Measurements from ENCODE around the gene RIF1.
A peak's percentile ranks its signal among the peaks of the same experiment; 100 is the strongest.
"Not testable (repeated sequence)": the region's sequence is repeated elsewhere in the genome, so short reads cannot be mapped to it uniquely, and the experiment has no call there.

The RIF1 gene

GRCh38 chr2:151409601-151410484 is at the start of gene RIF1:
TSS of gene RIF1 (plus strand) at chr2:151409902. CDS start at chr2:151410424, 522 bp downstream.
- peak; percentile 98 for DNase-seq

- no peak for DNase-seq
Measured at GRCh38 chr2:151361674-151362370, 47.9 kb upstream of the RIF1 start.

- no peak for DNase-seq
Measured at GRCh38 chr2:151363709-151364108, 46.0 kb upstream of the RIF1 start.

- no peak for DNase-seq
Measured at GRCh38 chr2:151367571-151367970, 42.1 kb upstream of the RIF1 start.

- no peak for DNase-seq
Measured at GRCh38 chr2:151374436-151374835, 35.3 kb upstream of the RIF1 start.

GRCh38 chr2:151379169-151379568 is 30.5 kb upstream of the RIF1 start:
- DNase-seq, result no peak

GRCh38 chr2:151380580-151381235 is 29.0 kb upstream of the RIF1 start:
- no peak for DNase-seq

- DNase-seq, result peak; percentile 62
Measured at GRCh38 chr2:151381266-151381665, 28.4 kb upstream of the RIF1 start.

- DNase-seq, result no peak
Measured at GRCh38 chr2:151388011-151388410, 21.7 kb upstream of the RIF1 start.

GRCh38 chr2:151391436-151391835 is 18.3 kb upstream of the RIF1 start:
- no peak for DNase-seq

GRCh38 chr2:151394509-151394908 is 15.2 kb upstream of the RIF1 start:
- no peak for DNase-seq

GRCh38 chr2:151395509-151396374 is 14.0 kb upstream of the RIF1 start:
- no peak for DNase-seq

GRCh38 chr2:151399981-151400380 is 9.7 kb upstream of the RIF1 start:
- no peak for DNase-seq

- DNase-seq, result no peak
Measured at GRCh38 chr2:151401149-151401548, 8.6 kb upstream of the RIF1 start.

- DNase-seq, result no peak
Measured at GRCh38 chr2:151403914-151404313, 5.8 kb upstream of the RIF1 start.

- no peak for DNase-seq
Measured at GRCh38 chr2:151405376-151405775, 4.3 kb upstream of the RIF1 start.

GRCh38 chr2:151407281-151407680 is 2.4 kb upstream of the RIF1 start:
- DNase-seq, result no peak

- no peak for DNase-seq
Measured at GRCh38 chr2:151408788-151409600, 708 bp upstream of the RIF1 start.

- peak; percentile 68 for DNase-seq
Measured at GRCh38 chr2:151410485-151410834, 758 bp downstream of the RIF1 start.

- no peak for DNase-seq
Measured at GRCh38 chr2:151417650-151418049, 7.9 kb downstream of the RIF1 start.

- DNase-seq, result not testable (repeated sequence)
Measured at GRCh38 chr2:151421681-151422080, 12.0 kb downstream of the RIF1 start.

- no peak for DNase-seq
Measured at GRCh38 chr2:151422917-151423439, 13.3 kb downstream of the RIF1 start.
